K562 (cell line): ENCODE data around the gene SIK3. TPM values are rescaled to one million over a fixed set of nuclear protein-coding genes. Genes with fewer than 3 reads are reported as not detected.

Source experiments
- ATAC-seq: fragments of 200-7000 bp; cut with Tn5 transposase; 3 replicates; pipeline ENCODE4 v1.9.1; 2020; ENCODE audit warnings: moderate library complexity
- BruUV-seq: library from RNA; stranded (reverse); fragments of 400-500 nt; replicated peaks from 2 replicates; lab custom pipeline; 2021; lab: Mats Ljungman, UMichigan
- CTCF ChIA-PET: fragments of 300-600 bp; formaldehyde crosslinking; extraction: SDS; loops from one replicate; lab custom pipeline; 2021; ENCODE audit warnings: low intra/inter-chr PET ratio; lab: Yijun Ruan, JAX
- POLR2A ChIA-PET: fragments of 300-600, 350-650 bp; sonication (Branson Sonifier 250); formaldehyde crosslinking; extraction: SDS; loops from one replicate; lab custom pipeline; 2021; ENCODE audit warnings: antibody characterized with exemption, inconsistent platforms; lab: Yijun Ruan, JAX
- DNase-seq, 4 experiments: peaks; one replicate each; pipeline versions ENCODE4 v3.0.0 to v3.0.0-alpha.2; 2011 to 2018; ENCODE audit warnings: low spot score in 3 of 4, mixed read lengths in 3 of 4; ENCODE audit errors: extremely low read depth in 1 of 4
- FAIRE-seq: peaks from 2 replicates; lab custom pipeline; 2011; peaks lifted over from hg19 to GRCh38; lab: Jason Lieb, UNC
- H2AFZ ChIP-seq: 2 replicates; pipeline ENCODE4 v1.6.0; 2011; ENCODE audit warnings: low read depth, low read length, control low read depth, inconsistent platforms
- H3K27ac ChIP-seq: fragments of 200-600 bp; 3 replicates; pipeline ENCODE4 v1.8.0; 2011; ENCODE audit warnings: low read depth, mild to moderate bottlenecking, control low read depth, inconsistent platforms, low read length, moderate library complexity, mixed read lengths; ENCODE audit errors: extremely low read depth
- H3K27me3 ChIP-seq, 2 experiments: fragments of 300-600 bp in 1 of 2; 2 replicates in 1 of 2; 3 replicates in 1 of 2; pipeline versions ENCODE4 v1.6.0 to v1.8.0; 2011; ENCODE audit warnings: inconsistent platforms in 2 of 2, low read length in 2 of 2, mild to moderate bottlenecking in 1 of 2, mixed read lengths in 1 of 2, moderate library complexity in 1 of 2; ENCODE audit not compliant: control insufficient read depth in 2 of 2, insufficient read depth in 2 of 2
- H3K36me3 ChIP-seq: fragments of 300-600 bp; 3 replicates; pipeline ENCODE4 v1.8.0; 2011; ENCODE audit warnings: mild to moderate bottlenecking, low read length, inconsistent platforms; ENCODE audit not compliant: control insufficient read depth, insufficient read depth
- H3K4me1 ChIP-seq, 2 experiments: fragments of 200-600 bp in 1 of 2; replicated peaks in 1 of 2; 2 replicates in 1 of 2; 3 replicates in 1 of 2; pipeline versions ENCODE4 v1.5.1 to v1.8.0; 2011; ENCODE audit warnings: inconsistent platforms in 2 of 2, low read length in 2 of 2, mild to moderate bottlenecking in 1 of 2, mixed read lengths in 1 of 2, moderate library complexity in 1 of 2; ENCODE audit not compliant: control insufficient read depth in 2 of 2, insufficient read depth in 2 of 2
- H3K4me2 ChIP-seq: 2 replicates; pipeline ENCODE4 v1.6.1; 2011; ENCODE audit warnings: low read length, control low read depth, inconsistent platforms, mixed read lengths; ENCODE audit not compliant: insufficient read depth
- H3K4me3 ChIP-seq: fragments of 200-600 bp; sonication (generic), shearing (Covaris generic); 2 replicates; pipeline ENCODE4 v1.5.1; 2016; ENCODE audit warnings: control low read depth, inconsistent platforms
- H3K79me2 ChIP-seq: fragments of 200-600 bp; 3 replicates; pipeline ENCODE4 v1.8.0; 2011; ENCODE audit warnings: low read length, inconsistent platforms; ENCODE audit not compliant: control insufficient read depth, insufficient read depth
- H3K9ac ChIP-seq, 2 experiments: 2 replicates each; pipeline versions ENCODE4 v1.6.0 to v1.6.1; 2011; ENCODE audit warnings: low read depth in 2 of 2, low read length in 2 of 2, control low read depth in 1 of 2, inconsistent platforms in 1 of 2, mild to moderate bottlenecking in 1 of 2, mixed read lengths in 1 of 2; ENCODE audit not compliant: insufficient read depth in 1 of 2
- H3K9me1 ChIP-seq: one replicate; pipeline ENCODE4 v1.6.0; 2011; ENCODE audit warnings: inconsistent platforms, mild to moderate bottlenecking, low read length, moderate library complexity; ENCODE audit not compliant: control insufficient read depth, insufficient read depth
- H3K9me3 ChIP-seq: replicated peaks from 2 replicates; pipeline ENCODE4 v1.5.1; 2011; ENCODE audit warnings: low read depth, low read length, inconsistent platforms; ENCODE audit not compliant: control insufficient read depth, insufficient read depth
- H4K20me1 ChIP-seq: replicated peaks from 2 replicates; pipeline ENCODE4 v1.6.1; 2011; ENCODE audit warnings: low read length, inconsistent platforms, mixed read lengths; ENCODE audit not compliant: control insufficient read depth, insufficient read depth
- BRCA1 ChIP-seq, 2 experiments: fragments of 450-650 bp in 1 of 2; sonication (generic) in 1 of 2; formaldehyde crosslinking in 1 of 2; IDR thresholded peaks; 2 replicates each; pipeline versions ENCODE4 v1.5.0 to v1.6.1; 2017 to 2020; ENCODE audit warnings: mild to moderate bottlenecking in 1 of 2, missing genetic modification reagents in 1 of 2
- CCNT2 ChIP-seq: IDR thresholded peaks from 2 replicates; pipeline ENCODE4 v1.6.1; 2011; ENCODE audit warnings: borderline replicate concordance, low read depth, mild to moderate bottlenecking, moderate library complexity, mixed read lengths, low read length; ENCODE audit not compliant: insufficient read length; ENCODE audit errors: extremely low read depth
- CEBPB ChIP-seq: fragments of 450-650 bp; IDR thresholded peaks from 2 replicates; pipeline ENCODE4 v1.6.1; 2016; ENCODE audit warnings: missing genetic modification characterization, missing compliant biosample characterization
- CEBPG ChIP-seq, 3 experiments: fragments of 200-800 bp in 1 of 3; sonication (Bioruptor generic) in 1 of 3; sonication (generic) in 1 of 3; formaldehyde crosslinking in 1 of 3; IDR thresholded peaks in 2 of 3; conservative IDR thresholded peaks in 1 of 3; 2 replicates each; pipeline versions ENCODE4 v1.6.1 to v1.8.0; 2016 to 2022; ENCODE audit warnings: missing compliant biosample characterization in 2 of 3, missing genetic modification characterization in 2 of 3, mild to moderate bottlenecking in 1 of 3, missing genetic modification reagents in 1 of 3
- CHCHD3 ChIP-seq: fragments of 250-450 bp; sonication (Bioruptor Pico); IDR thresholded peaks from 2 replicates; pipeline ENCODE4 v2.1.2; 2022; ENCODE audit warnings: mild to moderate bottlenecking
- DMBX1 ChIP-seq: fragments of 250-450 bp; sonication (Bioruptor Pico); IDR thresholded peaks from 2 replicates; pipeline ENCODE4 v1.8.0; 2022; ENCODE audit warnings: inconsistent platforms, mild to moderate bottlenecking, moderate library complexity, borderline replicate concordance
- SP1 ChIP-seq: sonication (generic); formaldehyde crosslinking; IDR thresholded peaks from 2 replicates; pipeline ENCODE4 v1.8.1; 2022; ENCODE audit warnings: mild to moderate bottlenecking, missing genetic modification reagents
- TAF15 ChIP-seq: fragments of 200-400 bp; formaldehyde crosslinking; IDR thresholded peaks from 2 replicates; pipeline ENCODE4 v1.6.1; 2017; ENCODE audit warnings: mild to moderate bottlenecking, low read depth, low read length, moderate library complexity
- ZFP36 ChIP-seq: fragments of 150-350 bp; IDR thresholded peaks from 2 replicates; pipeline ENCODE4 v1.6.1; 2018; ENCODE audit warnings: low read length, low read depth; ENCODE audit not compliant: partially characterized antibody
- ZFX ChIP-seq: sonication (generic); formaldehyde crosslinking; IDR thresholded peaks from 2 replicates; pipeline ENCODE4 v1.8.0; 2022; ENCODE audit warnings: mild to moderate bottlenecking, missing genetic modification reagents, moderate library complexity
- WGBS: fragments of 100-300 bp; shearing (Covaris generic); methylation state at CpG from one replicate; pipeline ENCODE4 v1.1.6; 2016; ENCODE audit warnings: low coverage, mixed read lengths; ENCODE audit not compliant: insufficient coverage; ENCODE audit errors: missing lambda C conversion rate; 5-methylcytosine and 5-hydroxymethylcytosine counted together
- in situ Hi-C: fragments of 300-500 bp; cut with MboI; formaldehyde crosslinking; loops from 4 replicates; pipeline ENCODE4 v1.15.0; 2018; ENCODE audit warnings: inconsistent platforms, mixed read lengths
- intact Hi-C: fragments of 100-400 bp; cut with micrococcal nuclease; formaldehyde crosslinking; loops from 2 replicates; pipeline ENCODE4 v1.14.2; 2022
- polyA plus RNA-seq, 8 experiments: library from polyadenylated mRNA; depleted of rRNA in 4 of 8; stranded (reverse) in 5 of 8; unstranded in 3 of 8; fragments of >200 nt; fragmentation: Nextera tagmentation in 2 of 8; fragmentation: Illumina TruSeq in 1 of 8; extraction: Ambion mirVana in 2 of 8; extraction: Trizol in 1 of 8; gene quantifications; 2 replicates each; pipeline versions ENCODE4 v1.2.1 to v1.2.3, GENCODE V29; 2011 to 2014; ENCODE audit warnings: inconsistent platforms in 1 of 8, missing spikeins in 1 of 8
- total RNA-seq, 7 experiments: library from RNA; depleted of rRNA in 6 of 7; stranded (reverse); fragments of >200 nt in 6 of 7; fragmentation: Illumina TruSeq in 2 of 7; extraction: Trizol in 2 of 7; gene quantifications; 2 replicates each; pipeline versions ENCODE4 v1.2.1 to v1.2.3, GENCODE V29; 2011 to 2021; ENCODE audit warnings: low replicate concordance in 1 of 7
- TF ChIP-seq, protein P1 (sequence below): fragments of 450-650 bp; formaldehyde crosslinking; IDR thresholded peaks from 2 replicates; pipeline ENCODE4 v1.4.0; 2022; ENCODE audit warnings: mild to moderate bottlenecking, moderate library complexity
- TF ChIP-seq, protein P2 (sequence below): sonication (generic); formaldehyde crosslinking; IDR thresholded peaks from 2 replicates; pipeline ENCODE4 v1.8.1; 2022; ENCODE audit warnings: missing genetic modification reagents
- TF ChIP-seq, protein P3 (sequence below), 2 experiments: IDR thresholded peaks; 2 replicates each; pipeline ENCODE4 v1.6.1; 2011; ENCODE audit warnings: borderline replicate concordance in 1 of 2, control low read depth in 1 of 2, low read depth in 1 of 2, low read length in 1 of 2, mild to moderate bottlenecking in 1 of 2, mixed read lengths in 1 of 2, moderate library complexity in 1 of 2; ENCODE audit not compliant: insufficient read depth in 1 of 2, insufficient read length in 1 of 2, poor library complexity in 1 of 2, severe bottlenecking in 1 of 2; ENCODE audit errors: extremely low read depth in 1 of 2
- TF ChIP-seq, protein P4 (sequence below): fragments of 450-650 bp; IDR thresholded peaks from 2 replicates; pipeline ENCODE4 v1.6.1; 2016; ENCODE audit warnings: low read depth, mild to moderate bottlenecking, moderate library complexity

The SIK3 gene
- total and polyA plus RNA-seq, 9 of the 15 experiments (the other 6 are each of a cell fraction or from before 2014, with no cell fraction given), result 1.6 to 21.6 (median 8.0) TPM

DNA sequence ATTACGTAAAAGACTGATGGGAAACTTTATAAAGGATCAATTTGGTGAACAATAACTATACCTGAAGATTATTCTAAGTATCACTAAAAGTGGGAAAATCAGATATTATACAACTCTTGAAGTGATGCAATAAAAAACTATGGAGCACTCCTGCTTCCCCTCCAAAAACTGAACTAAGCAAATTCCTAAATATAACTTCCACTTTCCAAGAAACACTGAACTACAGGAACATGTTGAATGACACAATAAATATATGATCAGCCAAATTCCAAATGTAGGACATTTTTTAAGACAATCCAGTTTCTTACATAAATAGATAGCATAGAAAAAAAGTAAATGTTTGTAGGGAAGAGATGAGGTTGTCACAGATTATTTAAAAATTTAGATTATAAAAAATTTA lies 158.7 kb downstream of the SIK3 start:
- H3K4me2 ChIP-seq, result no peak overlapping the region
- FAIRE-seq, result no peak
- H3K27ac ChIP-seq, result no peak overlapping the region
- BruUV-seq, result no TSS peak
- no peaks in the 10 kb centered on the region for H3K9me1 ChIP-seq
- intact Hi-C loops, result no loop called here
- no peak overlapping the region for H2AFZ ChIP-seq
- H3K79me2 ChIP-seq, result no peaks in the 10 kb centered on the region
- 100% methylated on average over 1 of the region's 1 CpG for WGBS
- TF ChIP-seq CEBPB (tag) (0 out of 2 replicates have a peak, but pooled peaks have one; percentile 11), CEBPG (CRISPR knock-in tag; IDR thresholded peaks at IDR 0.05) (no peak), CEBPG (tag; conservative IDR thresholded peaks at IDR 0.05 in 1 of 2, IDR thresholded peaks at IDR 0.05 in 1 of 2) (0 out of 4 replicates have a peak, but pooled peaks of 1 of the 2 experiments have one; percentile 22), BRCA1 (IDR thresholded peaks at IDR 0.05) (no peak), BRCA1 (CRISPR knock-in tag; IDR thresholded peaks at IDR 0.05) (no peak), ZFP36 (no peak), CHCHD3 (no peak), DMBX1 (CRISPR knock-in tag) (no peak), CCNT2 (no peak), SP1 (no peak), TAF15 (no peak), ZFX (CRISPR knock-in tag) (no peak)
- TF ChIP-seq, protein P1, sequence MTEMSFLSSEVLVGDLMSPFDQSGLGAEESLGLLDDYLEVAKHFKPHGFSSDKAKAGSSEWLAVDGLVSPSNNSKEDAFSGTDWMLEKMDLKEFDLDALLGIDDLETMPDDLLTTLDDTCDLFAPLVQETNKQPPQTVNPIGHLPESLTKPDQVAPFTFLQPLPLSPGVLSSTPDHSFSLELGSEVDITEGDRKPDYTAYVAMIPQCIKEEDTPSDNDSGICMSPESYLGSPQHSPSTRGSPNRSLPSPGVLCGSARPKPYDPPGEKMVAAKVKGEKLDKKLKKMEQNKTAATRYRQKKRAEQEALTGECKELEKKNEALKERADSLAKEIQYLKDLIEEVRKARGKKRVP (CRISPR knock-in tag), result no peak
- TF ChIP-seq, protein P2, sequence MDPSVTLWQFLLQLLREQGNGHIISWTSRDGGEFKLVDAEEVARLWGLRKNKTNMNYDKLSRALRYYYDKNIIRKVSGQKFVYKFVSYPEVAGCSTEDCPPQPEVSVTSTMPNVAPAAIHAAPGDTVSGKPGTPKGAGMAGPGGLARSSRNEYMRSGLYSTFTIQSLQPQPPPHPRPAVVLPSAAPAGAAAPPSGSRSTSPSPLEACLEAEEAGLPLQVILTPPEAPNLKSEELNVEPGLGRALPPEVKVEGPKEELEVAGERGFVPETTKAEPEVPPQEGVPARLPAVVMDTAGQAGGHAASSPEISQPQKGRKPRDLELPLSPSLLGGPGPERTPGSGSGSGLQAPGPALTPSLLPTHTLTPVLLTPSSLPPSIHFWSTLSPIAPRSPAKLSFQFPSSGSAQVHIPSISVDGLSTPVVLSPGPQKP (CRISPR knock-in tag), result no peak
- TF ChIP-seq, protein P3, sequence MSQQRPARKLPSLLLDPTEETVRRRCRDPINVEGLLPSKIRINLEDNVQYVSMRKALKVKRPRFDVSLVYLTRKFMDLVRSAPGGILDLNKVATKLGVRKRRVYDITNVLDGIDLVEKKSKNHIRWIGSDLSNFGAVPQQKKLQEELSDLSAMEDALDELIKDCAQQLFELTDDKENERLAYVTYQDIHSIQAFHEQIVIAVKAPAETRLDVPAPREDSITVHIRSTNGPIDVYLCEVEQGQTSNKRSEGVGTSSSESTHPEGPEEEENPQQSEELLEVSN (IDR thresholded peaks at IDR 0.05; ENCODE audit: borderline replicate concordance in 1 of 2, extremely low read depth in 1 of 2, insufficient read depth in 1 of 2, insufficient read length in 1 of 2, low read depth in 1 of 2, low read length in 1 of 2, poor library complexity in 1 of 2, severe bottlenecking in 1 of 2), result no peak
- TF ChIP-seq, protein P4, sequence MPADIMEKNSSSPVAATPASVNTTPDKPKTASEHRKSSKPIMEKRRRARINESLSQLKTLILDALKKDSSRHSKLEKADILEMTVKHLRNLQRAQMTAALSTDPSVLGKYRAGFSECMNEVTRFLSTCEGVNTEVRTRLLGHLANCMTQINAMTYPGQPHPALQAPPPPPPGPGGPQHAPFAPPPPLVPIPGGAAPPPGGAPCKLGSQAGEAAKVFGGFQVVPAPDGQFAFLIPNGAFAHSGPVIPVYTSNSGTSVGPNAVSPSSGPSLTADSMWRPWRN, result no peak
- TF ChIP-seq, all 486 proteins: peak for 2
- Histone ChIP-seq H3K36me3 (peaks cover 7% of the 10 kb centered on the region; the same call in 2 of the 3 replicates), H3K4me1 (no peaks in the 10 kb centered on the region), H3K9ac (no peak overlapping the region), H3K4me3 (no peak overlapping the region), H3K9me3 (no peaks in the 10 kb centered on the region), H3K27me3 (no peaks in the 10 kb centered on the region), H4K20me1 (no peaks in the 10 kb centered on the region)
- ChIA-PET CTCF (no interaction called here), POLR2A (interaction anchor here (0.7 to 0.8 kb wide), 2 partner anchors 18 to 97 kb away, joined by 3 read pairs; no protein-coding TSS in a partner anchor)
- in situ Hi-C loops, result no loop called here
- no peak for DNase-seq
- ATAC-seq, result no peak
